Stimulated activated CD4-positive, alpha-beta T cell treated with anti-CD3 and anti-CD28 coated beads, Interleukin-1b, Interleukin-23, amount 100 ng/mL, for 4 hours (primary cell): ENCODE results near the gene GRIN1.
"Not testable (repeated sequence)": the region's sequence is repeated elsewhere in the genome, so short reads cannot be mapped to it uniquely, and the experiment has no call there.

Experiments
- DNase-seq, 2 donors: peaks; one replicate each; pipeline ENCODE4 v3.0.0-alpha.2; 2020; ENCODE audit warnings: low read depth in 2 of 2

The GRIN1 gene

GRCh38 chr9:137128862-137129455 lies 10.0 kb upstream of the GRIN1 start:
- no peak for DNase-seq

- peak; percentile 82 to 85 for DNase-seq
Observed at GRCh38 chr9:137129456-137130175, 9.3 kb upstream of the GRIN1 start.

GRCh38 chr9:137130176-137130755 lies 8.7 kb upstream of the GRIN1 start:
- DNase-seq = no peak

- no peak for DNase-seq
Observed at GRCh38 chr9:137134191-137134590, 4.8 kb upstream of the GRIN1 start.

GRCh38 chr9:137135154-137135553 lies 3.8 kb upstream of the GRIN1 start:
- DNase-seq = not testable (repeated sequence)

- no peak for DNase-seq
Observed at GRCh38 chr9:137136261-137136880, 2.6 kb upstream of the GRIN1 start.

GRCh38 chr9:137136881-137137607 lies 1.9 kb upstream of the GRIN1 start:
- no peak for DNase-seq

DNA sequence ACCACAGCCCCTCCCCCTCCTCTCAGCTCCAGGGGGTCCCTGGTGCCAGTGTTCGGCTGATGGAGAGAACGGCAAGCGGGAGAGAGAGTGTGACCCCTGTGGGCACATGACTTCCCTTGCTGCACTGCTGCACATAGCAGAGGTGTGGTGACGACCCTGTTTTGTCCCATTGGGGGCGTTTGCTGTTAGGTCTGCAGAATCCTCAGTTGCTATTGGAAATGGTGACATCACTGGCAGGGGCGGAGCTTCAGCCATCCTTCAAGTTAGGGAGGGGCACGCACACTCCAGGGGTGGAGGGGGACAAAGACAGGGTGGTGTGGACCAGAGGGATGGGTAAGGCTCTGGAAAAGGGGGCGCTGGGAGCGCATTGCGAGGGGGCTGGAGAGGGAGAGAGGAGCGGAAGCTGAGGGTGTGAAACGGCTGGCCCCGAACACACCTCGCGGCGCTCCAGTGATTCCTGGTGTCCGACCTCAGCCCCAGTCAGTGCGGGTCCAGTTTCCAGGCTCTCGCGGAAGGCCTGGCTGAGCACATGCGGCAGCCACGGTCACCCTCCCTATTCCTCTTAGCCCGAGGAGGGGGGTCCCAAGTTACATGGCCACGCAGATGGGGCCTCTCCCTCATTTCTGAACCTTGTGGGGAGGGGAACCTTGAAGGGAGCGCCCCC lies 764 bp upstream of the GRIN1 start:
- no peak for DNase-seq

DNA sequence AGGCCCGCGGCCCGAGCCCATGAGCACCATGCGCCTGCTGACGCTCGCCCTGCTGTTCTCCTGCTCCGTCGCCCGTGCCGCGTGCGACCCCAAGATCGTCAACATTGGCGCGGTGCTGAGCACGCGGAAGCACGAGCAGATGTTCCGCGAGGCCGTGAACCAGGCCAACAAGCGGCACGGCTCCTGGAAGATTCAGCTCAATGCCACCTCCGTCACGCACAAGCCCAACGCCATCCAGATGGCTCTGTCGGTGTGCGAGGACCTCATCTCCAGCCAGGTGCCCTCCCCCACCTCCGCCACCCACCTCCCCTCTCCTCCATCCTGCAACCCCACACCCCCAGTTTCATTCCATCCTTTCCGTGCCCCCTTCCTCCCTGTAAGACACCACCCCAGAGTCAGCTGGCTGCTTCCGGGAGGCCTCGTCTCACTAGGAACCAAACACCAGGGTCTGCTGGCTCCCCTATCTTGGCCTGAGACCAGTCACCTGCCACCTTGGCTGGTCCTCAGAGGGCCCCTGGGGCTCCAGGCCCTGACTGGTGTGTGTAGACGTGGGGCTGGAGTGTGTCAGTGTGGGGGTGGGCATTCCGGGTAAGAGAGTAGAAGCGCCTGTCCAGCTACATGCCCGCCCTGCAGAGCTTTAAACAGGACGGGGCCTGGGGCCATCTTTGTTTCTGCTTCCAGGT lies 655 bp downstream of the GRIN1 start:
- no peak for DNase-seq

DNA sequence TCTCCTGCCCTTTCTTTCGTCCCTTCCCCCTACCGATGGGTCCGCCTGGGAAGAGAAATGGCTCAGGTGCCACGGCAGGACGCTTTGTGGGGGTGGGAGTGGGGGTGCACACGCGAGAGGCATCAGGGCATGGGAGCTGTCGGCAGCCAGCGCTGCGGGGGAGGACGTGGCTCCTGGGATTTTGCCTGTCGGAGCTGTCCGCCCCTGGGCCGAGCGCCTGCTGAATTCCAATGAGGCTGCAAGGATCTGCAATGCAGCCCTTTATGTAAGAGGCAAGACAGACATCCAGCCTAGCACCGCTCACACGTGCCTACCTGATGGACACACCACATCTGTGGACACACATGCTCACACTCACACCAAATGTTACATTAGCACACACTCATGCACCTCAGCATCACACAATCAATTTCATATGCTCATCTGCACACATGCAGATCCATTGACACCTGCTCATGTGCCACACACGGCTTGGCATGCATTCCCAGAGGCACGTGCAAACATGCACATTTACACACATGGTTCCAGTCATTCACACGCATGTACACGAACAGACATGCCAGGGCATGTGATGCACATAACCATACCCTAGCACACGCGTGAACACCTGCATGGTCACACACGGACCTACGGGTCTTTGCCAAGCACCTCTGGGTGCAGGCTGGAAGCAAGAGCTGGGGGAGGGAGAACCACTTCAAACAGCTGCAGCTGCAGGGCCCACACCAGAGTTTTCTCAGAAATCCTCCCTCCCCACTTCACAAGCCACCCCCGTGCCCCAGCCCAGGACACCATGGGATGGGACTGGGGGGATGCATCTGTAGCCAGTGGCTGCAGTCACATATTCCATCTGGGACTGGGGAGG lies 1.4 kb downstream of the GRIN1 start:
- no peak for DNase-seq

GRCh38 chr9:137141050-137141810 lies 2.3 kb downstream of the GRIN1 start:
- DNase-seq = no peak

GRCh38 chr9:137141976-137142936 lies 3.3 kb downstream of the GRIN1 start:
- DNase-seq = no peak

- no peak for DNase-seq
Observed at GRCh38 chr9:137143459-137143858, 4.5 kb downstream of the GRIN1 start.

DNA sequence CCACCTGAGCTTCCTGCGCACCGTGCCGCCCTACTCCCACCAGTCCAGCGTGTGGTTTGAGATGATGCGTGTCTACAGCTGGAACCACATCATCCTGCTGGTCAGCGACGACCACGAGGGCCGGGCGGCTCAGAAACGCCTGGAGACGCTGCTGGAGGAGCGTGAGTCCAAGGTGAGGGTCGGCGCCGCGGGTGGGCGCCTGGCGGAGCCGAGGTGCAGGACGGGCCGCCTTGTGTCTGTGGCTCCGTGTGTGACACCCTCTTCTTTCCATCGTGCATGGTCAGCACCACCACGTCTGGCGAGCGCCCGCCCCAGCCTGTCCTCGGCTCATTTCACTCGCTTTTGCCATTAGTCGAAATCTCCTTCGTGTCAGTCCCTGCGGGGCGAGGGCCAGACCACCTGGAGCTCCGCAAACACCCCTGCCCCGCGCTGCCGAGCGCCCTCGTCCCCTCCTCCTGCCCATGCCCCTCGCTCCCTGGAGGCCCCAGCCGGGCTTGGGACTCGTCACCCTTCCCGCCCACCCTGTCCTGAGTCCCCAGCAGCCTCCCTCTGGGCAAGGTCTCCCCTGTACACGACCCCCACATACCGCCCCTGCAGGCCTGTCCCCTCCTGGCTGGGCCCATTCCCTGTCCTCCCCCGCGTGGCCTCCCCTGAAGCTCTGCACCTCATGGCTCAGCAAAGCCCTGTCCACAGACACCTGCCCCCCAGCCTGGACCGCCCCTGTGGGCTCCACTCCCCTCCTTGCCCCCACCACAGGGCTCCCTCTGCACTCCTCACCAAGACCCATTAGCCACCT lies 7.0 kb downstream of the GRIN1 start:
- DNase-seq = no peak

- DNase-seq = no peak
Observed at GRCh38 chr9:137146527-137146918, 7.6 kb downstream of the GRIN1 start.

GRCh38 chr9:137147091-137147792 lies 8.3 kb downstream of the GRIN1 start:
- no peak for DNase-seq

DNA sequence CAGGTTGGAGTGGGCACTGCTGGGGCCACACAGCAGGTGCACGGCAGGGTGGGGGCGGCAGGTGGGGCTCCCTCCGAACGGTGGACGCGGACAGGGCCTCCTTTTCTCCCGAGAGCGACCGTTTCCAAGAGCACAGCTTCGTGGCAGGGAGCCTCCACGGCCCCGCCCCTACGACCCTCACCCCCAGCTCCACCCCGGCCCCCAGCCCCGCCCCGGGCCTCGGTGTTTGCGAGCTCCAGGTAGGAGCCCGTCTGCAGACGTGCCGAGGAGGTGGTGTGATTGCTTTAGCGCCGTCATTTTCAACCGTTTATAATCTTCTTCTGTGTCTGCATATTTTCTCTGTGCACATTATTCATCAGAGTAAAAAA lies 8.8 kb downstream of the GRIN1 start:
- no peak for DNase-seq
